ENCODE measurements around the gene NEIL3.

Gene NEIL3, protein sequence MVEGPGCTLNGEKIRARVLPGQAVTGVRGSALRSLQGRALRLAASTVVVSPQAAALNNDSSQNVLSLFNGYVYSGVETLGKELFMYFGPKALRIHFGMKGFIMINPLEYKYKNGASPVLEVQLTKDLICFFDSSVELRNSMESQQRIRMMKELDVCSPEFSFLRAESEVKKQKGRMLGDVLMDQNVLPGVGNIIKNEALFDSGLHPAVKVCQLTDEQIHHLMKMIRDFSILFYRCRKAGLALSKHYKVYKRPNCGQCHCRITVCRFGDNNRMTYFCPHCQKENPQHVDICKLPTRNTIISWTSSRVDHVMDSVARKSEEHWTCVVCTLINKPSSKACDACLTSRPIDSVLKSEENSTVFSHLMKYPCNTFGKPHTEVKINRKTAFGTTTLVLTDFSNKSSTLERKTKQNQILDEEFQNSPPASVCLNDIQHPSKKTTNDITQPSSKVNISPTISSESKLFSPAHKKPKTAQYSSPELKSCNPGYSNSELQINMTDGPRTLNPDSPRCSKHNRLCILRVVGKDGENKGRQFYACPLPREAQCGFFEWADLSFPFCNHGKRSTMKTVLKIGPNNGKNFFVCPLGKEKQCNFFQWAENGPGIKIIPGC

GRCh38 chr4:177309522-177310371 lies at the start of gene NEIL3:
Gene NEIL3 (plus strand): TSS chr4:177309874. CDS start chr4:177309954, 80 bp downstream.
- DNase-seq (ENCODE audit: low read depth in 2 of 2), result peak; percentile 95

DNA sequence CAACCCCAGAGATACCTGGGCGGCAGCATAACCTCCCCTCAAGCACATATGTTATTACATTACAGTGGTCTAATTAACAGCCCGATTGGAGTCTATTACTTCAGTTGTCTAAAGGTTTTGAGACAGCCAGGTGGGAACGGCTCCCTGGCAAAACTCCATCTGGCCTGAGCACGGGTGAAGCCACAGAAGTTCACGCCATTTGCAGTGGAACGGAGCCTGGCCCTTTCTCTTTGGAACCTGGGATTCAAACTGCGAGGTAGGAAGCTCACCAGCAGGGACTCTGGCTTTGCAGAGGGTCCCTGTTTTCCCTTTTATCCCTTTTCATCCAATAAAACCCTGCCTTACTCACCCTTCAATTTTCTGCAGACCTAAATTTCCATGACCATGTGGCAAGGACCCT lies 45.9 kb upstream of the NEIL3 start:
- no peak for DNase-seq (ENCODE audit: low read depth in 2 of 2)

- no peak for DNase-seq (ENCODE audit: low read depth in 2 of 2)
Observed at GRCh38 chr4:177264788-177265422, 44.8 kb upstream of the NEIL3 start.

GRCh38 chr4:177265729-177266128 lies 43.9 kb upstream of the NEIL3 start:
- DNase-seq (ENCODE audit: low read depth in 2 of 2), result no peak

DNA sequence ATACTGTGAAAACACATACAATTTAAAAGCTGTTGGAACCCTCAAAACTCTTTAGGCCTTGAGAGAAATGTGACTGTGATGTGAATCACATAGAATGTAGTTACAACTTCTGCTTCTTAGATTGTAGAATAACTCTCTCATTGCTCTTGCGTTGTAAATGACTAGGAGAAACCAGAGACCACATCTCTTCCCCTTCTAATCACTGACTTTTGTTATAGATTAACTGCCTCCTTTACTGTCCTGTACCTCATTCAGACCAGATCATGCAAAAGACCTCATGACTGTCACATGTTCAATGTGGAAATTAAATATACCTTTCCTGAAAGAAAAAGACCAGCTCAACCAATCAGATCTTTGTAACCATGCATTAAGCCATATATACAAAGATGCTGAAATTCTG lies 43.2 kb upstream of the NEIL3 start:
- no peak for DNase-seq (ENCODE audit: low read depth in 2 of 2)

DNA sequence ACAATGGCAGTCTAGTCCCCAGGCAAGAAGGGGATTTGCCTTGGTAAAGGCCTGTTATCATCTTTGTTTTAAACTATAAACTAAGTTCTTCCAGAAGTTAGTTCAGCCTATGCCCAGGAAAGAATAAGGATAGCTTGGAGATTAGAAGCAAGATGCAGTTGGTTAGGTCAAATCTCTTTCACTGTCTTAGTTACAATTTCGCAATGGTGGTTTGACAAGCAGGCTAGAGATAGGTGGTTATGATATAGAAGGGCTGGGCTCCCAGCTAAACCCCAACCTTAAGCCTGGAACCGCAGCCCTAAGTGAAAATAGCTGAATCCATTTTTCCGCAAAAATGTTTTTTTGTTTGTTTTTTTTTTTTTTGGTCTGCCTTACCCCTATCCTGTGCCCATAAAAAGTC lies 41.8 kb upstream of the NEIL3 start:
- DNase-seq (ENCODE audit: low read depth in 2 of 2), result no peak

- no peak for DNase-seq (ENCODE audit: low read depth in 2 of 2)
Observed at GRCh38 chr4:177271091-177271490, 38.6 kb upstream of the NEIL3 start.

DNA sequence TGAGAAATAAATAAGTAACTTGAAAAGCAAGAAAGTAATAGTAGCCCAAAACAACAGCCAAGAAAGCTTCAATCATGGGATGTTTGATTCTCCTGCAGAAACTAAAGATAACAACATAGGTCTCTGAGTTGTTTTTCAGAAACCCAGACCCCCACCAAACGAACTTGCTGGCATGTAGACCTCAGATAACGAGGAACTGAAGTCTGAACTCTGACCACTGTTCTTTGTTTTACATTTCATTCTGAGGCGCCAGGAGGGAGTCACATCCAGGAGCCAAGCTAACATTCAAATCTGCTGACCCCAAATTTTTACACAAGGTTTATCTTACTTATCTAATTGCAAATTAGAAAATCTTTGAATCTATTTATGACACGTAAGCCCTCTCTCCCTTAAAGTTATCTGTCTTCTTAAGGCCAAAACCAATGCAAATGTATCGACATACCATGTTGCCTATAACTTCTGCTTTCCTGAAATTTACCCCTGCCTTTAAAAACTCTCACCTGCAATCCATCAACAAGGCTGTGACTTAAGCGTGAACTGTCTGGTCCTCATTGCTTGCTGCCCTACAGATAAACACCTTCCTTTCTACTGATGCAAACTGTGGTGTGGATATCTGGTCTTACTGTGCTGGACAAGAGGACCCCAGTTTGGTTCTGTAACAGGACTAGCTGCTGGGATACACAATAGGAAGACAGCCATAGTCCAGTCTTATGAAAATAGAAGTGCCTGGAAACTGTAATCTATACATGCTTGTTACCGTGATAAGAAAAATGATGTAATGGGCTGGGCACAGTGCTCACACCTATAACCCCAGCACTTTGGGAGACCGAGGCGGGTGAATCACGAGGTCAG lies 37.5 kb upstream of the NEIL3 start:
- no peak for DNase-seq (ENCODE audit: low read depth in 2 of 2)

DNA sequence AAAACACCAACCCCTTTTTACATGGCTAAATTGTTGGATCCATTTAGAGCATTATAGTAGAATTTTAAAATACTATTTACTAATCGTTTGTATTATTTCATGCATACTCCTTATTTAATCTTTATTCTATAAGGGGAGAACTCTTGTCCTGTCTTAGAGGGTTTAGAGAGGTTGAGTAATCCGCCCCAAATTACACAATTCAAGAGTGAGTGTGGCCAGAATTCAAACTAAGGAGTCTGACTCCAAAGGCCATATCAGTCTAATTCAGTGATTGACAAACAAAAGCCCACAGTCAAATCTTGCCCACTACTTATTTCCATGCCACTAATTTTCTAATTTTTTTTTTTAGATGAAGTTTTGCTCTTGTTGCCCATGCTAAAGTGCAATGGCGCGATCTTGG lies 33.7 kb upstream of the NEIL3 start:
- no peak for DNase-seq (ENCODE audit: low read depth in 2 of 2)

GRCh38 chr4:177281351-177281909 lies 28.2 kb upstream of the NEIL3 start:
- DNase-seq (ENCODE audit: low read depth in 2 of 2), result no peak

GRCh38 chr4:177282284-177282835 lies 27.3 kb upstream of the NEIL3 start:
- DNase-seq (ENCODE audit: low read depth in 2 of 2), result no peak

- DNase-seq (ENCODE audit: low read depth in 2 of 2), result no peak
Observed at GRCh38 chr4:177283167-177283566, 26.5 kb upstream of the NEIL3 start.

DNA sequence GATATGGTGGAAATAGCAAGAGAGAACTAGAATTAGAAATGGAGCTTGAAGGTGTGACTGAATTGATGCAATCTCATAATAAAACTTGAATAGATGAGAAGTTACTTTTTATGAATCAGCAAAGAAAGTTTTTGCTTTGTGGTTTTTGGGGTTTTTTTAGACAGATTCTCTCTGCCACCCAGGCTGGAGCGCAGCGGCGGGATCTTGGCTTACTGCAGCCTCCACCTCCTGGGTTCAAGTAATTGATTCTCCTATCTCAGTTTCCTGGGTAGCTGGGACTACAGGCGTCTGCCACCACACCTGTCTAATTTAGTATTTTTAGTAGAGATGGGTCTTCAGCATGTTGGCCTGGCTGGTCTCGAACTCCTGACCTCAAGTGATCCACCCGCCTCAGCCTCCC lies 23.7 kb upstream of the NEIL3 start:
- DNase-seq (ENCODE audit: low read depth in 2 of 2), result no peak

DNA sequence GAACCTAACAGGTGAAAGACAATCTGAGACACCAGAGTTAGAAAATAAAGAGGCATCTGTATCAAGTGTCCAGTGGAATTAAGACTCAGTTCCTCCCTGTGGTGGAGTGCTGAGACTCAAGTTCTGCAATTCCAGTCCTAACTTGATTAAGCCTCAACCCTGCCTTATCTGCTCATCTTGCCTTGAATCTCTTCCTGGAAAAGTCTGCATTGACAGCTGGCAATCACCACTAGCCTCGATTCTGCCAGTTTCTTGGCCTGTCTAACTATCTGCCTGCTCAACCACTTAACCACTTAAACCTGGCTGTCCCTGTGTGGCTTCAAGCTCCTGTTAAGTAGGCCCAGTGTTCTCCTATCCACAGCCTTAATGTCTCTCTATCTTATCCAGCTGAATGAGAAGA lies 22.4 kb upstream of the NEIL3 start:
- no peak for DNase-seq (ENCODE audit: low read depth in 2 of 2)

GRCh38 chr4:177288335-177288734 lies 21.3 kb upstream of the NEIL3 start:
- no peak for DNase-seq (ENCODE audit: low read depth in 2 of 2)

- DNase-seq (ENCODE audit: low read depth in 2 of 2), result no peak
Observed at GRCh38 chr4:177290780-177291179, 18.9 kb upstream of the NEIL3 start.

- no peak for DNase-seq (ENCODE audit: low read depth in 2 of 2)
Observed at GRCh38 chr4:177292171-177292570, 17.5 kb upstream of the NEIL3 start.

GRCh38 chr4:177293208-177294033 lies 16.3 kb upstream of the NEIL3 start:
- DNase-seq (ENCODE audit: low read depth in 2 of 2), result no peak

- DNase-seq (ENCODE audit: low read depth in 2 of 2), result no peak
Observed at GRCh38 chr4:177297785-177298391, 11.8 kb upstream of the NEIL3 start.
